SK-N-SH treated with all-trans-retinoic acid at 6 μM for 48 hours (cell line): ENCODE data around the gene EPB41L2.

Experiments used
- ATAC-seq: fragments of 200-7000 bp; cut with Tn5 transposase; 3 replicates; pipeline ENCODE4 v1.9.1; 2020; ENCODE audit warnings: mild to moderate bottlenecking, moderate library complexity
- ARNTL ChIP-seq: fragments of 450-650 bp; formaldehyde crosslinking; IDR thresholded peaks from 2 replicates; pipeline ENCODE4 v1.5.0; 2020; ENCODE audit warnings: low read depth, mild to moderate bottlenecking, moderate library complexity, borderline replicate concordance
- BACH2 ChIP-seq: fragments of 250-450 bp; sonication (Bioruptor Pico); IDR thresholded peaks from 2 replicates; pipeline ENCODE4 v1.9.0; 2021; ENCODE audit warnings: mild to moderate bottlenecking, borderline replicate concordance
- CSDC2 ChIP-seq: fragments of 250-450 bp; sonication (Bioruptor Pico); IDR thresholded peaks from 2 replicates; pipeline ENCODE4 v1.5.0; 2020; ENCODE audit warnings: mild to moderate bottlenecking, moderate library complexity
- GLIS3 ChIP-seq: fragments of 250-450 bp; sonication (Bioruptor Pico); IDR thresholded peaks from 2 replicates; pipeline ENCODE4 v1.5.0; 2020; ENCODE audit warnings: mild to moderate bottlenecking, moderate library complexity
- OSR1 ChIP-seq: fragments of 250-450 bp; sonication (Bioruptor Pico); IDR thresholded peaks from 2 replicates; pipeline ENCODE4 v1.8.0; 2022; ENCODE audit warnings: moderate library complexity, mild to moderate bottlenecking, inconsistent platforms
- POU6F1 ChIP-seq: fragments of 250-450 bp; sonication (Bioruptor Pico); IDR thresholded peaks from 2 replicates; pipeline ENCODE4 v1.8.0; 2021; ENCODE audit warnings: low read depth, mild to moderate bottlenecking, moderate library complexity, borderline replicate concordance
- RARB ChIP-seq: fragments of 250-450 bp; sonication (Bioruptor Pico); IDR thresholded peaks from 2 replicates; pipeline ENCODE4 v1.8.0; 2021; ENCODE audit warnings: mild to moderate bottlenecking, moderate library complexity
- SNAI2 ChIP-seq: fragments of 250-450 bp; sonication (Bioruptor Pico); IDR thresholded peaks from 2 replicates; pipeline ENCODE4 v1.5.0; 2020; ENCODE audit warnings: mild to moderate bottlenecking, moderate library complexity
- TCF4 ChIP-seq: fragments of 250-450 bp; sonication (Bioruptor Pico); IDR thresholded peaks from 2 replicates; pipeline ENCODE4 v1.8.0; 2021; ENCODE audit warnings: mild to moderate bottlenecking, moderate library complexity, borderline replicate concordance
- TOX ChIP-seq: fragments of 250-450 bp; sonication (Bioruptor Pico); IDR thresholded peaks from 2 replicates; pipeline ENCODE4 v1.8.0; 2021; ENCODE audit warnings: mild to moderate bottlenecking, moderate library complexity, borderline replicate concordance
- ZC3H10 ChIP-seq: fragments of 250-450 bp; sonication (Bioruptor Pico); IDR thresholded peaks from 2 replicates; pipeline ENCODE4 v1.5.1; 2021; ENCODE audit warnings: mild to moderate bottlenecking, moderate library complexity
- ZFP3 ChIP-seq: fragments of 250-450 bp; sonication (Bioruptor Pico); IDR thresholded peaks from 2 replicates; pipeline ENCODE4 v1.5.0; 2020; ENCODE audit warnings: mild to moderate bottlenecking, moderate library complexity
- ZFP30 ChIP-seq: fragments of 450-650 bp; formaldehyde crosslinking; IDR thresholded peaks from 2 replicates; pipeline ENCODE4 v1.5.0; 2022; ENCODE audit warnings: mild to moderate bottlenecking, moderate library complexity
- ZNF565 ChIP-seq: fragments of 450-650 bp; formaldehyde crosslinking; conservative IDR thresholded peaks from 2 replicates; pipeline ENCODE4 v1.5.0; 2020; ENCODE audit warnings: low read depth, mild to moderate bottlenecking, moderate library complexity
- ZNF70 ChIP-seq: fragments of 450-650 bp; formaldehyde crosslinking; IDR thresholded peaks from 2 replicates; pipeline ENCODE4 v1.5.0; 2020; ENCODE audit warnings: mild to moderate bottlenecking, moderate library complexity
- ZNF8 ChIP-seq: fragments of 450-650 bp; formaldehyde crosslinking; IDR thresholded peaks from 2 replicates; pipeline ENCODE4 v1.5.0; 2020; ENCODE audit warnings: mild to moderate bottlenecking, moderate library complexity
- TF ChIP-seq, protein P1 (sequence below): fragments of 250-450 bp; sonication (Bioruptor Pico); IDR thresholded peaks from 2 replicates; pipeline ENCODE4 v1.5.1; 2020; ENCODE audit warnings: low read depth, mild to moderate bottlenecking, moderate library complexity
- TF ChIP-seq, protein P2 (sequence below): fragments of 250-450 bp; sonication (Bioruptor Pico); IDR thresholded peaks from 2 replicates; pipeline ENCODE4 v1.5.0; 2020; ENCODE audit warnings: mild to moderate bottlenecking, moderate library complexity
- TF ChIP-seq, protein P3 (sequence below): fragments of 250-450 bp; sonication (Bioruptor Pico); IDR thresholded peaks from 2 replicates; pipeline ENCODE4 v1.8.0; 2020; ENCODE audit warnings: mild to moderate bottlenecking, moderate library complexity, borderline replicate concordance

The EPB41L2 gene

DNA sequence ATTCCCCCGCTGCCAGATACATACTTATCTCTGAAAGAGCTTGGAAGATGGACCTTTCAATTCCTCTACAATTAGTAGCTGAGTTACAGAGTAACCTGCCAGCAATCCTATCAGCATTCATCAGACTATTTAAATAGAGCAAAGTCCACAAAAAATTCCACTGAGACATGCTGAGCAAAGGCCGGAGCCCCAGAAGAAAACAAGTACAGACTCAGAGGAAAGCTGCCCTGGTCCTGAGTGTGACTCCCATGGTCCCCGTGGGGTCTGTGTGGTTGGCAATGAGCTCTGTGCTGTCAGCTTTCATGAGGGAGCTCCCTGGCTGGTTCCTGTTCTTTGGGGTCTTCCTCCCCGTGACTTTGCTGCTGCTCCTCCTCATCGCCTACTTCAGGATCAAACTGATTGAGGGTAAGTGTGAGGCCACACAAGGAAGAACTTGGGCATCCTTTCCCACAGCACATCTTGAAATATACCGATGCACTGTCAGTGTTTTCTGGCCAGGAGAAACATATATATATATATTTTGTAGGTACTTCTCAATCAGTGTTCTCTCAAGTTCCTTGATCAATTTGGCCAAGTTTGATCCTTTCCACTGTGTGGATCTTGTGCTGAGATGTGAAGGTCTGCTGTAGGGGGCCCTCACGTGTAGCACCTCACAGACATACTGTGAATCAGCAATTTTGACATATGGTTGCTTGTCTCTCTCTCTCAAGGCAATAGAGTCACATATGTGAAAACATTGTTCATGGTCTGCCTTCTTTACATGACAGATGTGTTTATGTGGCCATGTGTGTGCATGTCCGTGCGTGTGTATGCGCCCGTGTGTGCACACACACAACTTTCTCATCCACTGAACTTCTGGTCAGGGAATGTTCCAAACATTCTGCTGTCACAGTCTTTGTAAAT lies 235.5 kb downstream of the EPB41L2 start, which contains the start of gene SMLR1 (continued):
- TF ChIP-seq TCF4 (no peak), ZNF8 (CRISPR knock-in tag) (no peak)
- TF ChIP-seq, protein P1, sequence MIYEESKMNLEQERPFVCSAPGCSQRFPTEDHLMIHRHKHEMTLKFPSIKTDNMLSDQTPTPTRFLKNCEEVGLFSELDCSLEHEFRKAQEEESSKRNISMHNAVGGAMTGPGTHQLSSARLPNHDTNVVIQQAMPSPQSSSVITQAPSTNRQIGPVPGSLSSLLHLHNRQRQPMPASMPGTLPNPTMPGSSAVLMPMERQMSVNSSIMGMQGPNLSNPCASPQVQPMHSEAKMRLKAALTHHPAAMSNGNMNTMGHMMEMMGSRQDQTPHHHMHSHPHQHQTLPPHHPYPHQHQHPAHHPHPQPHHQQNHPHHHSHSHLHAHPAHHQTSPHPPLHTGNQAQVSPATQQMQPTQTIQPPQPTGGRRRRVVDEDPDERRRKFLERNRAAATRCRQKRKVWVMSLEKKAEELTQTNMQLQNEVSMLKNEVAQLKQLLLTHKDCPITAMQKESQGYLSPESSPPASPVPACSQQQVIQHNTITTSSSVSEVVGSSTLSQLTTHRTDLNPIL (CRISPR knock-in tag), result no peak

DNA sequence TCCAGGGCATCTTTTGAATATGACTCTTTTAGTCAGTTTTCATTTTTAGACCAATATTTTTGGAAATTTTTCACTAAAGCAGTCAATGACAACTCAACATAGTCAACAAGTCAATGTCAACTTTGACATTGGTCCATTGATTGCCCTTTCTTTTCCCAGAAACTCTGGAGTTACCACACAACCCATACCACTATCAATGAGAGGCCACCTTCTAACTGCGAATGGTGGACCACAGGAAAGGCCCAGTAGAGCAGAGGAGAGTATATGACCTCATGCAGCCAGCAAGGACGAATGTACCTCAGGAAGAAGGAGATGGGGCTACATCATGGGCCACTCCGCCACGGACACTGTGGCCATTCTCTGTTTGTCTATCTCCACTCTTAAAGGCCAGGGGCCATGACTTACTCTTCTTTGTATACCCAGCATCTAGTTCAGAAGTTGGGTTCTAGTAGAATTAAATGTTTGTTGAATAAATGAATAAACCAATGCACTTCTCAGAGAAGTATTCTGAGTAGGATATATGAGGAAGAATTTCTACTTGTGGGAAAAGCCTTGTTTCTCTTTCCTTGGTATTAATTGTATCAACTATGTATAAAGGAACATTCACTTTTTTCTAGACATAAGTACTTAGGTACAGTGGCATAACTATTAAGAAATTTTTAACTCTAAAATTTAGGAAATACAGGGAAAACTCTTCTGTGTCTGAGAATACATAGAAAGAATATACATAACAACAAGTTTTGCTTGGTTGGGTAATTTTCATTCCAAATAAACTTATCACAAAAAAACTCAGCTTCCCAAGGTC lies 236.4 kb downstream of the EPB41L2 start:
- no peak for TF ChIP-seq SNAI2 (CRISPR knock-in tag)
- TF ChIP-seq ZFP3 (CRISPR knock-in tag), result no peak
- TF ChIP-seq ZFP30 (CRISPR knock-in tag), result no peak
- TF ChIP-seq GLIS3 (CRISPR knock-in tag), result no peak
- TF ChIP-seq TOX (CRISPR knock-in tag), result no peak
- no peak for TF ChIP-seq ZC3H10 (CRISPR knock-in tag)
- no peak for TF ChIP-seq BACH2 (CRISPR knock-in tag)
- TF ChIP-seq ARNTL, result no peak
- TF ChIP-seq, protein P1 (CRISPR knock-in tag), result no peak
- TF ChIP-seq ZNF565 (CRISPR knock-in tag), result no peak
- TF ChIP-seq ZNF70 (CRISPR knock-in tag), result no peak
- TF ChIP-seq OSR1 (CRISPR knock-in tag), result no peak
- TF ChIP-seq RARB (CRISPR knock-in tag), result no peak
- TF ChIP-seq POU6F1 (CRISPR knock-in tag), result no peak
- TF ChIP-seq, protein P2, sequence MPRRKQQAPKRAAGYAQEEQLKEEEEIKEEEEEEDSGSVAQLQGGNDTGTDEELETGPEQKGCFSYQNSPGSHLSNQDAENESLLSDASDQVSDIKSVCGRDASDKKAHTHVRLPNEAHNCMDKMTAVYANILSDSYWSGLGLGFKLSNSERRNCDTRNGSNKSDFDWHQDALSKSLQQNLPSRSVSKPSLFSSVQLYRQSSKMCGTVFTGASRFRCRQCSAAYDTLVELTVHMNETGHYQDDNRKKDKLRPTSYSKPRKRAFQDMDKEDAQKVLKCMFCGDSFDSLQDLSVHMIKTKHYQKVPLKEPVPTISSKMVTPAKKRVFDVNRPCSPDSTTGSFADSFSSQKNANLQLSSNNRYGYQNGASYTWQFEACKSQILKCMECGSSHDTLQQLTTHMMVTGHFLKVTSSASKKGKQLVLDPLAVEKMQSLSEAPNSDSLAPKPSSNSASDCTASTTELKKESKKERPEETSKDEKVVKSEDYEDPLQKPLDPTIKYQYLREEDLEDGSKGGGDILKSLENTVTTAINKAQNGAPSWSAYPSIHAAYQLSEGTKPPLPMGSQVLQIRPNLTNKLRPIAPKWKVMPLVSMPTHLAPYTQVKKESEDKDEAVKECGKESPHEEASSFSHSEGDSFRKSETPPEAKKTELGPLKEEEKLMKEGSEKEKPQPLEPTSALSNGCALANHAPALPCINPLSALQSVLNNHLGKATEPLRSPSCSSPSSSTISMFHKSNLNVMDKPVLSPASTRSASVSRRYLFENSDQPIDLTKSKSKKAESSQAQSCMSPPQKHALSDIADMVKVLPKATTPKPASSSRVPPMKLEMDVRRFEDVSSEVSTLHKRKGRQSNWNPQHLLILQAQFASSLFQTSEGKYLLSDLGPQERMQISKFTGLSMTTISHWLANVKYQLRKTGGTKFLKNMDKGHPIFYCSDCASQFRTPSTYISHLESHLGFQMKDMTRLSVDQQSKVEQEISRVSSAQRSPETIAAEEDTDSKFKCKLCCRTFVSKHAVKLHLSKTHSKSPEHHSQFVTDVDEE, result no peak
- no peak for TF ChIP-seq CSDC2 (CRISPR knock-in tag)
- TF ChIP-seq, protein P3, sequence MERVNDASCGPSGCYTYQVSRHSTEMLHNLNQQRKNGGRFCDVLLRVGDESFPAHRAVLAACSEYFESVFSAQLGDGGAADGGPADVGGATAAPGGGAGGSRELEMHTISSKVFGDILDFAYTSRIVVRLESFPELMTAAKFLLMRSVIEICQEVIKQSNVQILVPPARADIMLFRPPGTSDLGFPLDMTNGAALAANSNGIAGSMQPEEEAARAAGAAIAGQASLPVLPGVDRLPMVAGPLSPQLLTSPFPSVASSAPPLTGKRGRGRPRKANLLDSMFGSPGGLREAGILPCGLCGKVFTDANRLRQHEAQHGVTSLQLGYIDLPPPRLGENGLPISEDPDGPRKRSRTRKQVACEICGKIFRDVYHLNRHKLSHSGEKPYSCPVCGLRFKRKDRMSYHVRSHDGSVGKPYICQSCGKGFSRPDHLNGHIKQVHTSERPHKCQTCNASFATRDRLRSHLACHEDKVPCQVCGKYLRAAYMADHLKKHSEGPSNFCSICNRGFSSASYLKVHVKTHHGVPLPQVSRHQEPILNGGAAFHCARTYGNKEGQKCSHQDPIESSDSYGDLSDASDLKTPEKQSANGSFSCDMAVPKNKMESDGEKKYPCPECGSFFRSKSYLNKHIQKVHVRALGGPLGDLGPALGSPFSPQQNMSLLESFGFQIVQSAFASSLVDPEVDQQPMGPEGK (CRISPR knock-in tag), result no peak
- TF ChIP-seq, all 23 proteins: peak for 0
- ATAC-seq, result no peak
